Stimulated activated CD4-positive, alpha-beta T cell treated with anti-CD3 and anti-CD28 coated beads, Interleukin-1b, Interleukin-23, amount 100 ng/mL, for 24 hours (primary cell): Measurements from ENCODE around the gene RNASEH2B.

Experiments
- DNase-seq, 4 experiments: peaks; one replicate each; pipeline ENCODE4 v3.0.0-alpha.2; 2020; ENCODE audit warnings: low read depth in 4 of 4, low spot score in 1 of 4

The RNASEH2B gene

GRCh38 chr13:50934735-50935435, 25.3 kb downstream of the RNASEH2B start:
- DNase-seq, result no peak

DNA sequence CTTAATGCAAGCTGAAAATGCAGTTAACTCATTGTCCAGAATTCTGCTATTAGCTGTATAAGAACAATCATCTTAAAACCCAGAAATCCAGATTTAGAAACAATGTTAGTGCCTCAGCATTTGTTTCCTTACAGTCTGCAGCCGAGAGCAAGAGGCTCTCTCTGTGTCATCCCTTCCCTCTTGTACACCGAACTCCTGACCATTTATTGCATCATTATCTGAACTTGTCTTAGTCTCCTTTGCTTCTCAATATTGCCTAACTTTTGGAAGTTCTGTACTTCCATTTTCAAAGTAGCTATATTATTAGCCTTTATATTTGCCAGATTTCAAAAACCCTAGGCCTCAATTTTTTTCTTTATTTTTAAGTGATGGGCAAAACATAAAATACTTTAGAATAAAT, 27.1 kb downstream of the RNASEH2B start:
- no peak for DNase-seq

DNA sequence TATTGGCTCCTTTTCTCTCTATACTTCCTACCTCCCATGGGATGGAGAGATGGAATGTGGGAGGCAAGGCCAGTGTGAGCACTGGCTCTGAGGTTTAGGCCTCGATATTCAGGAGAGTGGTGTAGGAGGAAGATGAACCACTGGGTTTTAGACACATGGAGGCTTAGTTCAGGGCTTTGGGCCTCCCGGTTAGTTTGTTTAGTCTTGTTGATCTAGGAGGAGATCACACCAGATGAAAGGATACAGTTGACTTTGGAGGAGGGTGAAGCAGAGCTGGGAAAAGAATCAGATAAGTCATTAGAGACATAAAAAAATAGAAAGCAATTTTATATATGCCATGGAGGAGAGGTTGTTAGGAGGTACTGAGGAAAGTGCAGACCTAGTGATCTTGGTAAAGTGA, 30.9 kb downstream of the RNASEH2B start:
- no peak for DNase-seq

- no peak for DNase-seq
These were observed 31.6 kb downstream of the RNASEH2B start for GRCh38 chr13:50941146-50941545.

- DNase-seq, result no peak
These were observed 33.2 kb downstream of the RNASEH2B start for GRCh38 chr13:50942630-50943311.

- no peak for DNase-seq
These were observed 36.1 kb downstream of the RNASEH2B start for GRCh38 chr13:50945669-50946068.

DNA sequence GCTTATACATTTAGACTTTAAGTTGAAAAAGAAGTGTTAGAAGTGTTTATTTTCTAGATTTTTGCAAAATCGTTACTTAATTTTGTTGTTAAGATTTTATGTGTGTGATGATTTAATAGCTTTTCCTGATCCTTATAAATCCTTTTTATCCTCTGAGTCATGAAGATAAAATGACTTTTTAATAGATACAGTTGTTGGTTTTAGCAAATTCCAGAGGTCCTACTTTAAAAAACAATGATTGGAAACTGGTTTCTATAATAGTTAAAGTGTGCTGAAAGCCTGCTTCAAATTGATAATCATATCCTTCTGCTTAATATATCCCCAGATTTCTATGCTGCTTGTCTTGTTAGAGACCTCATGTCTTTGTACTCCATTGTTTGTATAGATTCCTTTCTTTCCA, 39.0 kb downstream of the RNASEH2B start:
- DNase-seq, result no peak

GRCh38 chr13:50950849-50951248, 41.3 kb downstream of the RNASEH2B start:
- DNase-seq, result no peak

GRCh38 chr13:50951366-50951765, 41.8 kb downstream of the RNASEH2B start:
- no peak for DNase-seq

DNA sequence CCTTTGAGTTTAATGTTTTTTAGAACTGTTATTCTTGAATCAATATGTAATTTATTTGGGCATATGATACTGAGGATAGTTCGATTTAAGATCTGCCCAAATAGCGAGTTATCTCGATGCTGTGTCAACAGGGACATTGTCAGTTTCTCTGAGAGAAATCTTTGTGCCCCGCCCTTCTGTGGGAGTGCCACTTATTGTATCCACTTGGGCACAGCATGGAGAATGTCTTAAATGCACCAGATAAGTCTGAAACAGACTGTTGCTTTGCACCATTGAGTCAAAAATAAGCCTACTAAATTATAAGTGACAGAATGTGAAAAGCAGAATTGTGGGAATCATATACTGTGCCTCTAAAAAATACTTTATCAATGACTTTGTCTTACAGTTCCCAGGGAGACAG, 45.6 kb downstream of the RNASEH2B start:
- DNase-seq, result no peak

- DNase-seq, result no peak
These were observed 46.2 kb downstream of the RNASEH2B start for GRCh38 chr13:50955798-50956197.

DNA sequence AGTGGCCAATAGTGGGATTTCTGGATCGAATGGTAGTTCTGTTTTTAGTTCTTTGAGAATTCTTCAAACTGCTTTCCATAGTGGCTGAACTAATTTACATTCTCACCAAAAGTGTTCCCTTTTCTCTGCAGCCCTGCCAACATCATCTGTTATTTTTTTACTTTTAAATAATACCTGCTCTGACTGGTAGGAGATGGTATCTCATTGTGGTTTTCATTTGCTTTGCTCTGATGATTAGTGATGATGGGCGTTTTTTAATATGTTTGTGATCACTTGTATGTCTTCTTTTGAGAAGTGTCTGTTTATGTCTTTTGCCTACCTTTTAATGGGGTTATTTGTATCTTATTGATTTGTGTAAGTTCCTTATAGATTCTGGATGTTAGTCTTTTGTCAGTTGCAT, 48.0 kb downstream of the RNASEH2B start:
- no peak for DNase-seq

DNA sequence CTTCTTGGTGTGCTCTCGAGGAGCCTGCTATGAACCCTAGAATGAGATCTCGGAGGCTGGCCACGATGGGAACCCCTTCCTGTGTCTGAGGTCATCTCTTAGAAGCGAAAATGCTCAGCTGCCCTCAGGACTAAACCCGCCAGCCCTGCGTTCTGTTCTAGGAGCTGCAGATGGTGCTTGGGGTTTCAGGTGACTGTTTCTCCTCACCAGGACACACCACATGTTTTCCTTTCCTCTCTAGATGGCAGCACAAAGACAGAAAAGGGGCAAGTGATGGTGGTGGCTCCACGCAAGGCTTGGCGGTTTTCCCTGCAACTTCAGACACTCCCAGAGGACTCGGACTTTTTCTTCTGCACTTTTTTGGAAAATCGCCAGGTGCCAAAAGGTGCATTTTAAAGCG, 60.1 kb downstream of the RNASEH2B start:
- no peak for DNase-seq

- no peak for DNase-seq
These were observed 61.4 kb downstream of the RNASEH2B start for GRCh38 chr13:50970956-50971355.

DNA sequence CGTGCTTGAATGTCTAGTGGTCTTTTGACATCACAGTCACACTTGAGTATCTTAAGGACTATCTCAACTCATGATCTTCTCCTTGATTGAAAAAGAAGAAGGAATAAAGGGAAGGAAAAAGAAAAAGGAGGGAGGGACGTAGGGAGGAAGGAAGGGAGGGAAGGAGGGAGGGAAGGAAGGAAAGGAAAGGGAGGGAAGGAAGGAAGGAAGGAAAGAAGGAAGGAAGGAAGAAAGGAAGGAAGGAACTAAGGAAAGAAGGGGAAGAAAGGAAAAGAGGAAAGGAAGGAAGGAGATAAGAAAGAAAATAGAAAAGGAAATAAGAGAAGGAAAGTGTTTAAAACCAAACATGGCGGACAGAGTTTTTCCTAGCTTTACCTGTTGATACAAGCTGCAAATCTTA, 64.7 kb downstream of the RNASEH2B start:
- DNase-seq, result no peak

DNA sequence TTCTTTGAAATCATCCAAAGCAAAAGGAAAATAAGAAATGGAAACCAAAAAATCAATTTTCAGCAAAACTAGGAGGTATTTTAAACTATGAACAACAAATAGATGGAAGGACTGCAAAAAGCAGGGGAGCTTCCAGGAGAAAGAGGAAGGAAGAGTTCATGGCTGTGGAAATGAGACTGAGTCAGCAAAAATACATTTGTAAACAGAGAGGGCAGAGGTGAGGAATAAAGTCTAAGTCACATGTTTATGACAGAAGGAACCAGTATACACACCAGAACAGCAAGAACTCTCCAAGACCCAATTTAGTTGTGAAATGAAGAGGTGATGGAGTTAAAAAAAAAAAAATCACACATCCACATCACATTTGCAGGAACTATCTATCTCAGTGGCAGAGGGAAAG, 69.6 kb downstream of the RNASEH2B start:
- DNase-seq, result no peak

GRCh38 chr13:50981686-50982085, 72.1 kb downstream of the RNASEH2B start:
- DNase-seq, result no peak

GRCh38 chr13:50989476-50989875, 79.9 kb downstream of the RNASEH2B start:
- no peak for DNase-seq

DNA sequence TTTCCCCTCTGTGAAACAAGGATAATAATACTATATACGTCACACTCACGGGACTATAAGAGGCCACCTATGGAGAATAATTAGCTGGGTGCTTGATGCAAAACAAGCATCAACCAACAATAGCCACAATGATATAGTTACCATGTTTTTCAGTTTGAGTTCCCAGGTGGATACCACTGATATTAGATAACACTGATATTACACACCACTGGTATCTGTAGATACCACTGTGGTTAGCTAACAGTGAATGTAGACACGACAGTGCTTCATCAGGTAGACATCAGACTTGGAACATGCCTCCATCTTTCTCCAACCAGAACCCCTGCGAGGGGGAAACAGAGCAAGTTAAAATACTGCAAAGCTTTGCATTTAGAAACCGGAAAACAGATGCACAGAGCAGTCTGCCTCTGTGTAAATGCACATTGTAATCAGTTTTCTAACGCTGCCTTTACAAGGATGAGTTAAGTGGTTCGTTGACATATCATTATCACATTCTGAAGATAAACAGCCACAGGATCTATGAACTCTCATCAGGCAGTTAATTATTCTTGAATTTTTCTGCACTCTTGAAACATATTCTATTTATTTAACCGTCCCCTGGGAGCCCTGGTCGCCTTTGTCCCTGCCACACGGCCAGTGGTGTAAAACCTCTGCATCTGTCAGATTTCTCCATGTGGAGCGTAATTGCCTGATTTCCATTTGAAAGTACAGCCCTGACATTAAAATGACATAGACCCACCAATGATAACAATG, 80.7 kb downstream of the RNASEH2B start:
- DNase-seq, result no peak

DNA sequence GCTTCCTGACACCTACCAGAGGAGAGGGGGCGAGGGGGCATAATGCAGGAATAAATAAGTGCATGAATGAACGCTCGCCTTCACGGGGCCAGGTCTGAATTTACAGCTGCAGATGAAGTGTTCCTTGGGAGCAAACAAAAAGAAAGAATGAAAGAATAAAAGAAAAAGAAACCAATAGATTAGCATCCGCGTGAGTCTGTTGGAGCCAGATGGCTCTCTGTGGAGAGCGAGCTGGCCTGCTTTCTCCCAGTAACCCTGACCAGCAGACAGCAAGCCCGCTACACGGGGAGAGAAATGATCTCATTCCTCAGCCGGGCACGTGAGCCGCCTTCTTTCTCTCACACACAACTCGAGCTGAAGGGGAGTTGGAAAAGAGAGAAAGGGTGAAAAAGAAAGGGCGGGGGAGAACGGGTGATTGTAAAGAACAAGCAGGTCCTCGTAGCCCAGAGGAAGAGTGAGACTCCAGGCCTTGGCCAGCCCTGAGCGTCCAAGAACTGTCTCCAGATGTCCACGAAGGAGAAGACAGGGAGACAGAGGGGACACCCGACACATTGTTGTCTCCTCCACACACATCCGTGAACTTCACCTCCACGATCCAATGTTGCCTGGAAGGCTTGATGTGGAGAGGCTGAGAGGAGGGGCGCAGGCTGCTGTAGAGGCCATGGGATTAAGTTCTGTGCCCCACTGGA, 81.4 kb downstream of the RNASEH2B start:
- no peak for DNase-seq
